Endothelial cell of umbilical vein (primary cell): ENCODE measurements around the gene RIMS3. TPM values are rescaled to one million over a fixed set of nuclear protein-coding genes. Genes with fewer than 3 reads are reported as not detected.

Experiments
- BruUV-seq: library from RNA; stranded (reverse); fragments of 400-500 nt; replicated peaks from 2 replicates; lab custom pipeline; 2021; lab: Mats Ljungman, UMichigan
- CTCF ChIA-PET: fragments of 300-600, 350-600 bp; sonication (Branson Sonifier 250); formaldehyde crosslinking; loops from one replicate; lab custom pipeline; 2021; ENCODE audit warnings: antibody characterized with exemption, inconsistent platforms; lab: Charles Lee
- POLR2A ChIA-PET: fragments of 300-600, 350-600 bp; sonication (Branson Sonifier 250); formaldehyde crosslinking; loops from one replicate; lab custom pipeline; 2021; ENCODE audit warnings: antibody characterized with exemption, inconsistent platforms; lab: Charles Lee
- DNase-seq: peaks from one replicate; pipeline ENCODE4 v3.0.0-alpha.2; 2011; ENCODE audit warnings: low read depth, low spot score
- FAIRE-seq: peaks from 2 replicates; lab custom pipeline; 2011; peaks lifted over from hg19 to GRCh38; lab: Jason Lieb, UNC
- H2AFZ ChIP-seq: 2 replicates; pipeline ENCODE4 v1.6.0; 2012; ENCODE audit warnings: low read depth, low read length, control low read depth, inconsistent platforms
- H3K27ac ChIP-seq: 2 replicates; pipeline ENCODE4 v1.5.1; 2011; ENCODE audit warnings: low read depth, mild to moderate bottlenecking, control low read depth, low read length, moderate library complexity; ENCODE audit not compliant: insufficient read depth
- H3K27me3 ChIP-seq, 2 experiments: 2 replicates each; pipeline versions ENCODE4 v1.6.0 to v1.6.1; 2011; ENCODE audit warnings: low read length in 2 of 2, mixed read lengths in 1 of 2; ENCODE audit not compliant: control insufficient read depth in 2 of 2, insufficient read depth in 2 of 2
- H3K36me3 ChIP-seq, 2 experiments: 2 replicates in 1 of 2; 3 replicates in 1 of 2; pipeline ENCODE4 v1.5.1; 2011; ENCODE audit warnings: low read length in 2 of 2, mild to moderate bottlenecking in 1 of 2, moderate library complexity in 1 of 2; ENCODE audit not compliant: control insufficient read depth in 2 of 2, insufficient read depth in 2 of 2; ENCODE audit errors: extremely low read depth in 1 of 2
- H3K4me1 ChIP-seq: 3 replicates; pipeline ENCODE4 v1.5.1; 2011; ENCODE audit warnings: mild to moderate bottlenecking, low read length; ENCODE audit not compliant: control insufficient read depth, insufficient read depth; ENCODE audit errors: extremely low read depth
- H3K4me2 ChIP-seq: 2 replicates; pipeline ENCODE4 v1.6.1; 2011; ENCODE audit warnings: low read length, control low read depth, mixed read lengths; ENCODE audit not compliant: insufficient read depth
- H3K4me3 ChIP-seq, 3 experiments: fragments of 200-600 bp in 1 of 3; sonication (generic), shearing (Covaris generic) in 1 of 3; replicated peaks in 1 of 3; 2 replicates each; pipeline ENCODE4 v1.5.1; 2011 to 2016; ENCODE audit warnings: control low read depth in 3 of 3, low read length in 3 of 3, mild to moderate bottlenecking in 2 of 3, inconsistent platforms in 1 of 3, low read depth in 1 of 3, moderate library complexity in 1 of 3; ENCODE audit not compliant: insufficient read depth in 1 of 3
- H3K79me2 ChIP-seq: 2 replicates; pipeline ENCODE4 v1.6.0; 2012; ENCODE audit warnings: low read length, inconsistent platforms; ENCODE audit not compliant: control insufficient read depth, insufficient read depth
- H3K9ac ChIP-seq: replicated peaks from 2 replicates; pipeline ENCODE3; 2011; ENCODE audit warnings: low read length, control low read depth; ENCODE audit not compliant: insufficient read depth; ENCODE audit errors: extremely low read depth
- H3K9me1 ChIP-seq: replicated peaks from 3 replicates; pipeline ENCODE4 v1.6.0; 2011; ENCODE audit warnings: mild to moderate bottlenecking, low read length; ENCODE audit not compliant: control insufficient read depth, insufficient read depth; ENCODE audit errors: extremely low read depth
- H3K9me3 ChIP-seq: replicated peaks from 2 replicates; pipeline ENCODE4 v1.5.1; 2012; ENCODE audit warnings: low read length, inconsistent platforms; ENCODE audit not compliant: control insufficient read depth, insufficient read depth
- H4K20me1 ChIP-seq: replicated peaks from 2 replicates; pipeline ENCODE3; 2011; ENCODE audit warnings: mild to moderate bottlenecking, low read length; ENCODE audit not compliant: control insufficient read depth, insufficient read depth; ENCODE audit errors: extremely low read depth
- CTCF ChIP-seq, 2 donors: IDR thresholded peaks; 1 replicate in 1 of 2; 2 replicates in 1 of 2; pipeline ENCODE4 v1.5.1; 2011; ENCODE audit warnings: low read length in 2 of 2, mild to moderate bottlenecking in 2 of 2, moderate library complexity in 2 of 2, control low read depth in 1 of 2, inconsistent platforms in 1 of 2, low read depth in 1 of 2; ENCODE audit not compliant: insufficient read depth in 1 of 2; ENCODE audit errors: extremely low read depth in 1 of 2
- EZH2 ChIP-seq: IDR thresholded peaks from 2 replicates; pipeline ENCODE4 v1.6.1; 2012; ENCODE audit warnings: borderline replicate concordance, low read depth, mild to moderate bottlenecking, moderate library complexity, low read length, inconsistent platforms; ENCODE audit not compliant: severe bottlenecking
- FOS ChIP-seq: IDR thresholded peaks from 2 replicates; pipeline ENCODE4 v1.6.1; 2011; ENCODE audit warnings: mild to moderate bottlenecking, low read length, moderate library complexity, borderline replicate concordance; ENCODE audit not compliant: insufficient read depth
- GATA2 ChIP-seq: IDR thresholded peaks from 2 replicates; pipeline ENCODE4 v1.7.0; 2011; ENCODE audit warnings: low read depth, mild to moderate bottlenecking, moderate library complexity, mixed read lengths, low read length; ENCODE audit not compliant: insufficient read length, insufficient read depth
- JUN ChIP-seq: IDR thresholded peaks from 2 replicates; pipeline ENCODE4 v1.6.1; 2011; ENCODE audit warnings: borderline replicate concordance, low read depth; ENCODE audit not compliant: insufficient read length, insufficient read depth
- MAX ChIP-seq: IDR thresholded peaks from 2 replicates; pipeline ENCODE4 v1.6.1; 2011; ENCODE audit not compliant: insufficient read depth, insufficient read length
- MYC ChIP-seq: IDR thresholded peaks from one replicate; pipeline ENCODE4 v1.6.1; 2011; ENCODE audit warnings: mild to moderate bottlenecking, low read depth, low read length
- POLR2A ChIP-seq: IDR thresholded peaks from 2 replicates; pipeline ENCODE4 v1.6.1; 2012; ENCODE audit warnings: low read depth, mild to moderate bottlenecking, control low read depth, low read length
- POLR2AphosphoS5 ChIP-seq: IDR thresholded peaks from 2 replicates; pipeline ENCODE4 v1.6.1; 2012; ENCODE audit warnings: low read depth, mild to moderate bottlenecking, control low read depth, low read length, moderate library complexity; ENCODE audit not compliant: insufficient read depth
- dilution Hi-C: fragments of 300-500 bp; cut with MboI; formaldehyde crosslinking; loops from one replicate; pipeline ENCODE4 v1.15.0; 2019; ENCODE audit warnings: low sequenced_read_pairs; ENCODE audit not compliant: extremely low pct_ligation_motif_present
- intact Hi-C: fragments of 100-400 bp; cut with micrococcal nuclease; formaldehyde crosslinking; loops from one replicate; pipeline ENCODE4 v1.10.0; 2022
- polyA plus RNA-seq, 4 experiments: library from polyadenylated mRNA; depleted of rRNA in 3 of 4; stranded (reverse) in 3 of 4; unstranded in 1 of 4; fragments of >200 nt; gene quantifications; 2 replicates each; pipeline versions ENCODE4 v1.2.1 to v1.2.3, GENCODE V29; 2011 to 2012; ENCODE audit warnings: missing spikeins in 1 of 4
- total RNA-seq: library from RNA; stranded (reverse); gene quantifications from 2 replicates; pipeline ENCODE4 v1.2.3, GENCODE V29; 2021

RIMS3 gene
- total and polyA plus RNA-seq, 2 donors (not counting 3 experiments of a cell fraction or from before 2014, with no cell fraction given) = 0.14 to 0.15 TPM

GRCh38 chr1:40628903-40629292 is 36.6 kb downstream of the RIMS3 start:
- TF ChIP-seq MYC = no peak
- no peak for TF ChIP-seq FOS
- no peak for TF ChIP-seq JUN
- TF ChIP-seq CTCF (IDR thresholded peaks at IDR 0.05; ENCODE audit: extremely low read depth in 1 of 2, insufficient read depth in 1 of 2, low read depth in 1 of 2, low read length in 2 of 2) = no peak
- no peak for TF ChIP-seq GATA2
- no peak for TF ChIP-seq EZH2
- TF ChIP-seq MAX = no peak
- TF ChIP-seq POLR2AphosphoS5 = no peak
- no peak for TF ChIP-seq POLR2A
- H2AFZ ChIP-seq = no peak overlapping the region
- FAIRE-seq (no peak), DNase-seq (no peak)
- BruUV-seq = no TSS peak
- dilution Hi-C loops (no loop called here), intact Hi-C loops (no loop called here)
- ChIA-PET POLR2A (no interaction called here), CTCF (interaction anchor here (1.3 to 3.5 kb wide), 7 partner anchors 10 to 323 kb away, joined by 3 to 46 read pairs (median 6); partner anchors contain the start of gene NFYC)
- no peak overlapping the region for H3K4me3 ChIP-seq
- H3K27ac ChIP-seq = no peak overlapping the region
- H3K4me1 ChIP-seq = no peaks in the 10 kb centered on the region
- H3K9me3 ChIP-seq = no peaks in the 10 kb centered on the region
- no peak overlapping the region for H3K4me2 ChIP-seq
- peaks cover 0 to 4% of the 10 kb centered on the region in 2 experiments for H3K27me3 ChIP-seq
- H3K9me1 ChIP-seq = no peaks in the 10 kb centered on the region
- H3K9ac ChIP-seq = no peak overlapping the region
- no peaks in the 10 kb centered on the region for H3K79me2 ChIP-seq
- H4K20me1 ChIP-seq = no peaks in the 10 kb centered on the region
- H3K36me3 ChIP-seq = no peaks in the 10 kb centered on the region
